ENCODE results near the gene SLIRP. TPM values are rescaled to one million over a fixed set of nuclear protein-coding genes. Genes with fewer than 3 reads are reported as not detected.
"Not testable (repeated sequence)": the region's sequence is repeated elsewhere in the genome, so short reads cannot be mapped to it uniquely, and the experiment has no call there.

The SLIRP gene
- 100 to 1,000 TPM; 112 to 309 (median 169) TPM for total RNA-seq
- 100 to 1,000 TPM; 423 to 872 TPM for polyA plus RNA-seq
- long read RNA-seq, donor 1, transcript SLIRP-209 (4 exons, 408 nt) = major isoform, 98 of 108 reads
- long read RNA-seq, donor 1, partial matches to known transcripts = 2 of 108 reads
- long read RNA-seq, donor 1, other reads (novel, unspliced or antisense) = 3 of 108 reads
- long read RNA-seq, donor 2, transcript SLIRP-209 (4 exons, 408 nt) = major isoform, 58 of 72 reads
- long read RNA-seq, donor 2, transcript SLIRP-211 (4 exons, 865 nt) = minor isoform, 10 of 72 reads
- long read RNA-seq, donor 2, partial matches to known transcripts = 0 of 72 reads
- long read RNA-seq, donor 2, other reads (novel, unspliced or antisense) = 2 of 72 reads
- long read RNA-seq, donor 3, transcript SLIRP-209 (4 exons, 408 nt) = major isoform, 79 of 85 reads
- long read RNA-seq, donor 3, partial matches to known transcripts = 0 of 85 reads
- long read RNA-seq, donor 3, other reads (novel, unspliced or antisense) = 0 of 85 reads

DNA sequence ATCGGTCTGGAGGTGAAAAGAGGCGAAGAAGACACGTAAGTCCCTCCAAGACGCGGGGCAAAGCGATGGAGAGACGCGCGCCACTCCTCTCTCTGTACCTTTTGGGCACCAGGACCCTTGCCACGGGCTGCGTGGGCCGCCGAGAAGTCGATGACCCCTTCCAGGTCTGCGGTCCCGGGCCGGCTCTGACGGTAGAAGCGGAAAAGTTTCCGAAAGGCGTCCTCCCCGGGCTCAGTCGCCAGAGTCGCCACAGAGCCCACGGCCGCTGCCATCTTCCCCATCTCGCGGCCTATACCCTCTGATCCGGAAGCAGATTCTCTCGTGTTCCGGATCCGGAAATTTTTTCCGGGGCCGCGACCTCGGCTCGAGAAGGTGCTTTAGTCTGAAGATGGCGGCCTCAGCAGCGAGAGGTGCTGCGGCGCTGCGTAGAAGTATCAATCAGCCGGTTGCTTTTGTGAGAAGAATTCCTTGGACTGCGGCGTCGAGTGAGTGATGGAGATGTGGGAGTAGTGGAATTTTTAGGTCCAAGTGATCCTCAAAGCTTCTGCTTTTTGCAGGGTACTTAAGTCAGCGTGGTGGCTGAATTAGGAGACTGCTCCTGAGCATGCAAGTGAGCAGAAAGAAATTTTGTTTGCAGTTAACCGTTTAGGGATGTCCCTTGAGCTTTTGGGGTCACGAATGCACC lies at the start of gene SLIRP, which contains the start of gene ALKBH1:
TSS of gene SLIRP (plus strand) at position 380 of the 685 bp plus-strand sequence. CDS start at position 389, 9 bp downstream.
TSS of gene ALKBH1 (minus strand) at position 300 of the 685 bp plus-strand sequence. CDS start at position 281, 19 bp downstream.
- ATAC-seq (peak; percentile 96 to 98 (median 98)), DNase-seq (peak; percentile 88 to 92 (median 90))
- intact Hi-C loops (cut with DNase I) = loop anchor here (2.0 to 10.0 kb wide), 7 partner anchors 51 to 253 kb away; partner anchors contain the start of genes AHSA1 (in 5 of the 10) and VIPAS39 (in 4 of the 10)
- Histone ChIP-seq H3K4me3 (peak within 1 kb of the TSS; percentile 61 to 97 (median 91)), H3K27ac (peak within 1 kb of the TSS; percentile 20 to 82 (median 70)), H3K36me3 (peaks cover 0 to 57% (median 53%) of the 10 kb centered on the region in 9 donors), H3K9me3 (no peaks in the 10 kb centered on the region), H3K4me1 (peaks cover 0 to 37% (median 27%) of the 10 kb centered on the region in 12 donors), H3K27me3 (no peaks in the 10 kb centered on the region)
- TF ChIP-seq POLR2A (IDR thresholded peaks at IDR 0.05) (peak in 1 of 2 donors; percentile 58), CTCF (IDR thresholded peaks at IDR 0.05) (peak in 1 of 12 donors; percentile 1)
- WGBS, 4 donors = 0% methylated on average over 48 to 49 of the region's 49 CpGs

GRCh38 chr14:77659831-77660230 lies 48.1 kb upstream of the SLIRP start:
- DNase-seq = no peak
- peak in 2 of 4 donors; percentile 31 for ATAC-seq
- Histone ChIP-seq H3K36me3 (no peaks in the 10 kb centered on the region), H3K4me3 (no peak overlapping the region), H3K27ac (peak overlapping the region in 1 of 12 donors; percentile 88), H3K27me3 (no peaks in the 10 kb centered on the region), H3K9me3 (no peaks in the 10 kb centered on the region), H3K4me1 (peaks cover 0 to 43% (median 0%) of the 10 kb centered on the region in 12 donors)
- TF ChIP-seq POLR2A (IDR thresholded peaks at IDR 0.05) (no peak), CTCF (IDR thresholded peaks at IDR 0.05) (no peak)
- 82 to 89% (median 83%) methylated on average over 2 of the region's 2 CpGs for WGBS, 4 donors
- intact Hi-C loops (cut with DNase I) = loop anchor here (5.0 to 10.0 kb wide), 5 partner anchors 45 to 905 kb away; partner anchors contain the start of genes ALKBH1 (in 8 of the 10), SLIRP (in 8 of the 10) and ADCK1 (in 1 of the 10)

DNA sequence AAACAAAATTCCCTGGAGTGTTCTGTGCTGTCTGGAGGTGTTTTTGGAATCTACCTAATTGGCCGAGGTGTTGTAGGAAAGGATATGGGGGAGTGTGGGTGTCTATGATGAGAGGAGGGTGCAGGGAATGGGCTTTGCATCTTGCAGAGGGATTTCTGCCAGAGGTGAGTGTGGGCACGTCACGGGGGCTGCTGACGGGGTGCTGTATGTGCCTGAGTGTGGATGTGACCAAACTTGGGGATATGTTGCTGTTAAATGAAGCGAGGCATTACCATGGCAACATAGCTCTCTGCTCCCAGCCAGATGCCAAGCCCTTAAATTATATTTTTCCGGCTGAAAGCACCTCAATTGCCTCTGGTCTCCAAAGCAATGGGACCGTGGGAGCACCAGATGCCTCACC lies 47.1 kb upstream of the SLIRP start:
- intact Hi-C loops (cut with DNase I) = no loop called here
- DNase-seq = no peak
- peaks cover 0 to 39% (median 0%) of the 10 kb centered on the region in 12 donors for H3K4me1 ChIP-seq
- TF ChIP-seq CTCF (IDR thresholded peaks at IDR 0.05) = no peak
- TF ChIP-seq POLR2A (IDR thresholded peaks at IDR 0.05) = no peak
- H3K9me3 ChIP-seq = no peaks in the 10 kb centered on the region
- no peak for ATAC-seq
- H3K27me3 ChIP-seq = no peaks in the 10 kb centered on the region
- 77 to 84% (median 80%) methylated on average over 7 of the region's 7 CpGs for WGBS, 4 donors
- H3K27ac ChIP-seq = peak overlapping the region in 1 of 12 donors; percentile 88
- no peak overlapping the region for H3K4me3 ChIP-seq
- H3K36me3 ChIP-seq = no peaks in the 10 kb centered on the region

- H3K4me3 ChIP-seq; H3K27me3 ChIP-seq; H3K9me3 ChIP-seq; ATAC-seq; H3K36me3 ChIP-seq; DNase-seq; H3K27ac ChIP-seq; intact Hi-C loops (cut with DNase I): not testable (repeated sequence)
- WGBS, 4 donors = 63 to 76% (median 69%) methylated on average over 9 of the region's 9 CpGs
- peaks cover 0 to 33% (median 0%) of the 10 kb centered on the region in 12 donors for H3K4me1 ChIP-seq
Observed at GRCh38 chr14:77661562-77661961, 46.3 kb upstream of the SLIRP start.
